ENCODE results near the gene CEMIP. TPM values are rescaled to one million over a fixed set of nuclear protein-coding genes. Genes with fewer than 3 reads are reported as not detected.

CEMIP gene
- total RNA-seq, 1 donor from 2014 or later = not detected

GRCh38 chr15:80838012-80838411, 58.8 kb downstream of the CEMIP start:
- intact Hi-C loops (cut with micrococcal nuclease) = no loop called here
- ATAC-seq (no peak), DNase-seq (no peak)

- DNase-seq = no peak
- no peak for ATAC-seq
- intact Hi-C loops (cut with micrococcal nuclease) = no loop called here
Observed at GRCh38 chr15:80838666-80839065, 59.5 kb downstream of the CEMIP start.

GRCh38 chr15:80839764-80840130, 60.6 kb downstream of the CEMIP start:
- intact Hi-C loops (cut with micrococcal nuclease) = no loop called here
- DNase-seq (no peak), ATAC-seq (no peak)

- intact Hi-C loops (cut with micrococcal nuclease) = no loop called here
- ATAC-seq = no peak
- no peak for DNase-seq
Observed at GRCh38 chr15:80840182-80841130, 61.3 kb downstream of the CEMIP start.

GRCh38 chr15:80841541-80841940, 62.4 kb downstream of the CEMIP start:
- ATAC-seq = no peak
- intact Hi-C loops (cut with micrococcal nuclease) = no loop called here
- no peak for DNase-seq

GRCh38 chr15:80844011-80844732, 65.0 kb downstream of the CEMIP start:
- ATAC-seq (no peak), DNase-seq (no peak)
- intact Hi-C loops (cut with micrococcal nuclease) = no loop called here

- DNase-seq (no peak), ATAC-seq (no peak)
- intact Hi-C loops (cut with micrococcal nuclease) = no loop called here
Observed at GRCh38 chr15:80846031-80846815, 67.1 kb downstream of the CEMIP start.

- ATAC-seq (peak; percentile 41), DNase-seq (no peak)
- intact Hi-C loops (cut with micrococcal nuclease) = no loop called here
Observed at GRCh38 chr15:80849308-80849707, 70.1 kb downstream of the CEMIP start.

- DNase-seq (no peak), ATAC-seq (no peak)
- intact Hi-C loops (cut with micrococcal nuclease) = no loop called here
Observed at GRCh38 chr15:80850941-80851451, 71.8 kb downstream of the CEMIP start.

- ATAC-seq (no peak), DNase-seq (no peak)
- intact Hi-C loops (cut with micrococcal nuclease) = no loop called here
Observed at GRCh38 chr15:80852676-80853075, 73.5 kb downstream of the CEMIP start.

- ATAC-seq (no peak), DNase-seq (no peak)
- intact Hi-C loops (cut with micrococcal nuclease) = no loop called here
Observed at GRCh38 chr15:80854104-80854503, 74.9 kb downstream of the CEMIP start.

- ATAC-seq = no peak
- DNase-seq = no peak
- intact Hi-C loops (cut with micrococcal nuclease) = no loop called here
Observed at GRCh38 chr15:80855206-80855605, 76.0 kb downstream of the CEMIP start.

- no peak for DNase-seq
- ATAC-seq = no peak
- intact Hi-C loops (cut with micrococcal nuclease) = no loop called here
Observed at GRCh38 chr15:80856400-80856799, 77.2 kb downstream of the CEMIP start.

GRCh38 chr15:80856809-80857377, 77.7 kb downstream of the CEMIP start:
- intact Hi-C loops (cut with micrococcal nuclease) = no loop called here
- peak; percentile 83 for DNase-seq

GRCh38 chr15:80861731-80862170, 82.6 kb downstream of the CEMIP start:
- ATAC-seq = peak; percentile 34
- DNase-seq = peak; percentile 38

More at GRCh38 chr15:80856809-80857377, 77.7 kb downstream of the CEMIP start:
- ATAC-seq = peak; percentile 95

GRCh38 chr15:80864666-80865065, 85.5 kb downstream of the CEMIP start:
- ATAC-seq = no peak
- DNase-seq = no peak
- intact Hi-C loops (cut with micrococcal nuclease) = no loop called here

More at GRCh38 chr15:80861731-80862170, 82.6 kb downstream of the CEMIP start:
- intact Hi-C loops (cut with micrococcal nuclease) = no loop called here

- no peak for ATAC-seq
- intact Hi-C loops (cut with micrococcal nuclease) = no loop called here
Observed at GRCh38 chr15:80866936-80867335, 87.8 kb downstream of the CEMIP start.

GRCh38 chr15:80870366-80870765, 91.2 kb downstream of the CEMIP start:
- no peak for ATAC-seq
- DNase-seq = no peak
- intact Hi-C loops (cut with micrococcal nuclease) = no loop called here

More at GRCh38 chr15:80866936-80867335, 87.8 kb downstream of the CEMIP start:
- DNase-seq = no peak

- DNase-seq (no peak), ATAC-seq (peak; percentile 62)
- intact Hi-C loops (cut with micrococcal nuclease) = no loop called here
Observed at GRCh38 chr15:80870893-80871292, 91.7 kb downstream of the CEMIP start.

Measured in left ventricle myocardium superior (tissue), 1 donor.